ENCODE data around the gene CEP72. TPM values are rescaled to one million over a fixed set of nuclear protein-coding genes. Genes with fewer than 3 reads are reported as not detected.
A peak's percentile ranks its signal among the peaks of the same experiment; 100 is the strongest.

Gene CEP72
- total and polyA plus RNA-seq, 2 of the 13 experiments (the other 11 are each of a cell fraction or from before 2014, with no cell fraction given) = 3.4 to 9.4 TPM

- TF ChIP-seq ARID4A (CRISPR knock-in tag; IDR thresholded peaks at IDR 0.05; ENCODE audit: borderline replicate concordance) = no peak
- TF ChIP-seq ZNF572 (CRISPR knock-in tag; IDR thresholded peaks at IDR 0.05) = no peak
- no peak for TF ChIP-seq LRRFIP1 (CRISPR knock-in tag; conservative IDR thresholded peaks at IDR 0.05)
- TF ChIP-seq, protein P1, sequence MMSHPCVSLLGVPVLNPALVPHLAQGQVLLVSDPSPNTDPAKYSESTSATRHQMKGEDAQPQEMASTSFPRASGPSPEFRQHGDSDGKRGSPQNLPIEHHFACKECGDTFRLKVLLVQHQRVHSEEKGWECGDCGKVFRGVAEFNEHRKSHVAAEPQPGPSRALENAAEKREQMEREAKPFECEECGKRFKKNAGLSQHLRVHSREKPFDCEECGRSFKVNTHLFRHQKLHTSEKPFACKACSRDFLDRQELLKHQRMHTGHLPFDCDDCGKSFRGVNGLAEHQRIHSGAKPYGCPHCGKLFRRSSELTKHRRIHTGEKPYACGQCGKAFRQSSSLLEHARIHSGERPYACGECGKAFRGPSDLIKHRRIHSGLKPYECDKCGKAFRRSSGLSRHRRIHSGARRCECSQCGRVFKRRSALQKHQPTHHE (CRISPR knock-in tag; IDR thresholded peaks at IDR 0.05; ENCODE audit: borderline replicate concordance) = no peak
- TF ChIP-seq ZNF224 (CRISPR knock-in tag; IDR thresholded peaks at IDR 0.05) = no peak
- TF ChIP-seq ARID2 (CRISPR knock-in tag; IDR thresholded peaks at IDR 0.05; ENCODE audit: borderline replicate concordance) = no peak
- 0 out of 2 replicates have a peak, but pooled peaks have one; percentile 10 for TF ChIP-seq ZNF234 (CRISPR knock-in tag; conservative IDR thresholded peaks at IDR 0.05)
- TF ChIP-seq RBM39 (IDR thresholded peaks at IDR 0.05; ENCODE audit: low read depth, low read length, poor library complexity, severe bottlenecking) = no peak
- TF ChIP-seq ZFYVE20 (CRISPR knock-in tag; IDR thresholded peaks at IDR 0.05; ENCODE audit: borderline replicate concordance, low read depth) = no peak
- no peak for TF ChIP-seq TRIM22 (IDR thresholded peaks at IDR 0.05)
These were observed 61.2 kb downstream of the CEP72 start (continued) for GRCh38 chr5:673161-673830.

All from HepG2 (cell line).